NCI-H345 treated with DMSO at 0.1 percent for 48 hours (cell line): ENCODE data around the gene EFNA2.
"Not testable (repeated sequence)": the region's sequence is repeated elsewhere in the genome, so short reads cannot be mapped to it uniquely, and the experiment has no call there.

Experiments
- DNase-seq: peaks from one replicate; lab custom pipeline; 2025; ENCODE audit not compliant: unreplicated experiment; lab: John Stamatoyannopoulos, UW

Gene EFNA2

GRCh38 chr19:1295169-1296012 lies 9.7 kb downstream of the EFNA2 start:
- no peak for DNase-seq

GRCh38 chr19:1296078-1296477 lies 10.4 kb downstream of the EFNA2 start:
- no peak for DNase-seq

GRCh38 chr19:1296575-1297271 lies 11.1 kb downstream of the EFNA2 start:
- no peak for DNase-seq

GRCh38 chr19:1298235-1298634 lies 12.6 kb downstream of the EFNA2 start:
- DNase-seq, result no peak

GRCh38 chr19:1299801-1300200 lies 14.1 kb downstream of the EFNA2 start:
- no peak for DNase-seq

- no peak for DNase-seq
Measured at GRCh38 chr19:1300744-1301490, 15.2 kb downstream of the EFNA2 start.

- no peak for DNase-seq
Measured at GRCh38 chr19:1302533-1303239, 17.0 kb downstream of the EFNA2 start.

- DNase-seq, result no peak
Measured at GRCh38 chr19:1304197-1304924, 18.7 kb downstream of the EFNA2 start.

GRCh38 chr19:1305354-1305753 lies 19.7 kb downstream of the EFNA2 start:
- DNase-seq, result not testable (repeated sequence)

GRCh38 chr19:1307320-1307719 lies 21.6 kb downstream of the EFNA2 start:
- no peak for DNase-seq

GRCh38 chr19:1307755-1308303 lies 22.2 kb downstream of the EFNA2 start:
- DNase-seq, result no peak

- DNase-seq, result no peak
Measured at GRCh38 chr19:1308718-1309117, 23.0 kb downstream of the EFNA2 start.

GRCh38 chr19:1309977-1310852 lies 24.5 kb downstream of the EFNA2 start:
- no peak for DNase-seq

GRCh38 chr19:1310853-1311180 lies 25.1 kb downstream of the EFNA2 start:
- DNase-seq, result no peak

GRCh38 chr19:1311543-1312091 lies 25.9 kb downstream of the EFNA2 start:
- no peak for DNase-seq

- no peak for DNase-seq
Measured at GRCh38 chr19:1312767-1313694, 27.4 kb downstream of the EFNA2 start.

- no peak for DNase-seq
Measured at GRCh38 chr19:1313695-1314613, 28.3 kb downstream of the EFNA2 start.
